ENCODE measurements around the gene JAZF1. TPM values are rescaled to one million over a fixed set of nuclear protein-coding genes. Genes with fewer than 3 reads are reported as not detected.

JAZF1 gene
- total RNA-seq, 1 donor from 2014 or later = 36.1 TPM

GRCh38 chr7:28114056-28114455 is 66.5 kb downstream of the JAZF1 start:
- no peak for DNase-seq (ENCODE audit: extremely low spot score in 2 of 2)
- TF ChIP-seq, protein P1, sequence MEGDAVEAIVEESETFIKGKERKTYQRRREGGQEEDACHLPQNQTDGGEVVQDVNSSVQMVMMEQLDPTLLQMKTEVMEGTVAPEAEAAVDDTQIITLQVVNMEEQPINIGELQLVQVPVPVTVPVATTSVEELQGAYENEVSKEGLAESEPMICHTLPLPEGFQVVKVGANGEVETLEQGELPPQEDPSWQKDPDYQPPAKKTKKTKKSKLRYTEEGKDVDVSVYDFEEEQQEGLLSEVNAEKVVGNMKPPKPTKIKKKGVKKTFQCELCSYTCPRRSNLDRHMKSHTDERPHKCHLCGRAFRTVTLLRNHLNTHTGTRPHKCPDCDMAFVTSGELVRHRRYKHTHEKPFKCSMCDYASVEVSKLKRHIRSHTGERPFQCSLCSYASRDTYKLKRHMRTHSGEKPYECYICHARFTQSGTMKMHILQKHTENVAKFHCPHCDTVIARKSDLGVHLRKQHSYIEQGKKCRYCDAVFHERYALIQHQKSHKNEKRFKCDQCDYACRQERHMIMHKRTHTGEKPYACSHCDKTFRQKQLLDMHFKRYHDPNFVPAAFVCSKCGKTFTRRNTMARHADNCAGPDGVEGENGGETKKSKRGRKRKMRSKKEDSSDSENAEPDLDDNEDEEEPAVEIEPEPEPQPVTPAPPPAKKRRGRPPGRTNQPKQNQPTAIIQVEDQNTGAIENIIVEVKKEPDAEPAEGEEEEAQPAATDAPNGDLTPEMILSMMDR (IDR thresholded peaks at IDR 0.05) = no peak
- TF ChIP-seq POLR2A (IDR thresholded peaks at IDR 0.05) (no peak), POLR2AphosphoS5 (IDR thresholded peaks at IDR 0.05; ENCODE audit: insufficient read depth in 1 of 2, low read depth in 1 of 2) (no peak)
- Histone ChIP-seq H3K9me3 (no peaks in the 10 kb centered on the region), H3K27ac (peak overlapping the region; percentile 56), H3K4me1 (peaks cover 23% of the 10 kb centered on the region), H3K36me3 (peaks cover 0 to 3% of the 10 kb centered on the region in 2 donors), H3K4me3 (no peak overlapping the region), H3K27me3 (no peaks in the 10 kb centered on the region)
- intact Hi-C loops (cut with DNase I) = no loop called here

- Histone ChIP-seq H3K36me3 (peaks cover 0 to 3% of the 10 kb centered on the region in 2 donors), H3K4me3 (no peak overlapping the region), H3K27ac (peak overlapping the region; percentile 56), H3K4me1 (peaks cover 23% of the 10 kb centered on the region), H3K9me3 (no peaks in the 10 kb centered on the region), H3K27me3 (no peaks in the 10 kb centered on the region)
- DNase-seq (ENCODE audit: extremely low spot score in 2 of 2) = no peak
- no peak for TF ChIP-seq POLR2AphosphoS5 (IDR thresholded peaks at IDR 0.05; ENCODE audit: insufficient read depth in 1 of 2, low read depth in 1 of 2)
- TF ChIP-seq POLR2A (IDR thresholded peaks at IDR 0.05) = no peak
- TF ChIP-seq, protein P1 (IDR thresholded peaks at IDR 0.05) = no peak
- intact Hi-C loops (cut with DNase I) = no loop called here
Measured at GRCh38 chr7:28112883-28113540, 67.6 kb downstream of the JAZF1 start.

- TF ChIP-seq POLR2AphosphoS5 (IDR thresholded peaks at IDR 0.05; ENCODE audit: insufficient read depth in 1 of 2, low read depth in 1 of 2) (no peak), POLR2A (IDR thresholded peaks at IDR 0.05) (no peak)
- TF ChIP-seq, protein P1 (IDR thresholded peaks at IDR 0.05) = no peak
- intact Hi-C loops (cut with DNase I) = no loop called here
- Histone ChIP-seq H3K4me1 (peaks cover 23% of the 10 kb centered on the region), H3K4me3 (no peak overlapping the region), H3K9me3 (no peaks in the 10 kb centered on the region), H3K27ac (peak overlapping the region; percentile 56), H3K27me3 (no peaks in the 10 kb centered on the region), H3K36me3 (peaks cover 0 to 3% of the 10 kb centered on the region in 2 donors)
- DNase-seq (ENCODE audit: extremely low spot score in 2 of 2) = no peak
Measured at GRCh38 chr7:28112467-28112866, 68.1 kb downstream of the JAZF1 start.

- no peak for TF ChIP-seq POLR2A (IDR thresholded peaks at IDR 0.05)
- TF ChIP-seq, protein P1 (IDR thresholded peaks at IDR 0.05) = no peak
- H3K27ac ChIP-seq = no peak overlapping the region
- peaks cover 0 to 3% of the 10 kb centered on the region in 2 donors for H3K36me3 ChIP-seq
- intact Hi-C loops (cut with DNase I) = no loop called here
- DNase-seq (ENCODE audit: extremely low spot score in 2 of 2) = no peak
- H3K4me1 ChIP-seq = peaks cover 23% of the 10 kb centered on the region
- H3K9me3 ChIP-seq = no peaks in the 10 kb centered on the region
- no peaks in the 10 kb centered on the region for H3K27me3 ChIP-seq
- no peak overlapping the region for H3K4me3 ChIP-seq
Measured at GRCh38 chr7:28112012-28112411, 68.6 kb downstream of the JAZF1 start.

- Histone ChIP-seq H3K27ac (peak overlapping the region; percentile 3), H3K27me3 (no peaks in the 10 kb centered on the region), H3K36me3 (peaks cover 0 to 3% of the 10 kb centered on the region in 2 donors), H3K4me1 (peaks cover 33% of the 10 kb centered on the region), H3K4me3 (no peak overlapping the region), H3K9me3 (no peaks in the 10 kb centered on the region)
- TF ChIP-seq, protein P1 (IDR thresholded peaks at IDR 0.05) = no peak
- no peak for TF ChIP-seq POLR2AphosphoS5 (IDR thresholded peaks at IDR 0.05; ENCODE audit: insufficient read depth in 1 of 2, low read depth in 1 of 2)
- TF ChIP-seq POLR2A (IDR thresholded peaks at IDR 0.05) = no peak
- DNase-seq (ENCODE audit: extremely low spot score in 2 of 2) = no peak
- intact Hi-C loops (cut with DNase I) = no loop called here
Measured at GRCh38 chr7:28110427-28111012, 70.1 kb downstream of the JAZF1 start.
